Cardiac muscle cell (in vitro differentiated cells and primary cell): ENCODE measurements around the gene IL1RAPL1. TPM values are rescaled to one million over a fixed set of nuclear protein-coding genes. Genes with fewer than 3 reads are reported as not detected.
A peak's percentile ranks its signal among the peaks of the same experiment; 100 is the strongest.

Experiments used
- DNase-seq, 2 donors: peaks; one replicate each; pipeline versions ENCODE4 v3.0.0 to v3.0.0-alpha.2; 2010 to 2017; ENCODE audit warnings: low read depth in 1 of 2, low spot score in 1 of 2
- H3K27ac ChIP-seq: fragments of 200-600 bp; sonication (generic); 2 replicates; pipeline ENCODE4 v1.5.1; 2016
- H3K27me3 ChIP-seq: fragments of 200-600 bp; sonication (generic); 2 replicates; pipeline ENCODE4 v1.6.0; 2016; ENCODE audit warnings: control low read depth
- H3K36me3 ChIP-seq: fragments of 200-600 bp; sonication (generic); 2 replicates; pipeline ENCODE4 v1.5.1; 2016; ENCODE audit warnings: control low read depth
- H3K4me1 ChIP-seq: fragments of 200-600 bp; sonication (generic); 2 replicates; pipeline ENCODE4 v1.8.1; 2017; ENCODE audit warnings: low read depth, mild to moderate bottlenecking, mixed run types
- H3K4me3 ChIP-seq: fragments of 200-600 bp; sonication (generic); 2 replicates; pipeline ENCODE4 v1.5.1; 2016; ENCODE audit warnings: mild to moderate bottlenecking
- H3K9me3 ChIP-seq: fragments of 200-600 bp; sonication (generic); 2 replicates; pipeline ENCODE4 v1.5.1; 2017; ENCODE audit warnings: low read depth, mild to moderate bottlenecking, control low read depth
- CTCF ChIP-seq: IDR thresholded peaks from 2 replicates; pipeline ENCODE4 v1.5.1; 2012; ENCODE audit warnings: low read depth, mild to moderate bottlenecking, low read length
- polyA plus RNA-seq: library from polyadenylated mRNA; unstranded; fragments of >200 nt; fragmentation: Nextera tagmentation; extraction: Ambion mirVana; gene quantifications from 2 replicates; pipeline ENCODE4 v1.2.1, GENCODE V29; 2016
- total RNA-seq: library from RNA; depleted of rRNA; stranded (reverse); fragments of >200 nt; gene quantifications from 2 replicates; pipeline ENCODE4 v1.2.3, GENCODE V29; 2016

The IL1RAPL1 gene
- total and polyA plus RNA-seq, 2 experiments from 2014 or later = 3.2 to 4.2 TPM

- no peak for DNase-seq
- no peaks in the 10 kb centered on the region for H3K36me3 ChIP-seq
- no peak overlapping the region for H3K4me3 ChIP-seq
- no peaks in the 10 kb centered on the region for H3K27me3 ChIP-seq
- no peaks in the 10 kb centered on the region for H3K4me1 ChIP-seq
- no peaks in the 10 kb centered on the region for H3K9me3 ChIP-seq
- no peak overlapping the region for H3K27ac ChIP-seq
- no peak for TF ChIP-seq CTCF
These were observed 543.7 kb downstream of the IL1RAPL1 start for GRCh38 chrX:29130905-29131304.

GRCh38 chrX:29136904-29137303, 549.7 kb downstream of the IL1RAPL1 start:
- no peak overlapping the region for H3K4me3 ChIP-seq
- H3K4me1 ChIP-seq = no peaks in the 10 kb centered on the region
- H3K27ac ChIP-seq = no peak overlapping the region
- DNase-seq = no peak
- no peak for TF ChIP-seq CTCF
- H3K9me3 ChIP-seq = no peaks in the 10 kb centered on the region
- H3K36me3 ChIP-seq = no peaks in the 10 kb centered on the region
- no peaks in the 10 kb centered on the region for H3K27me3 ChIP-seq

GRCh38 chrX:29138003-29138402, 550.8 kb downstream of the IL1RAPL1 start:
- H3K27ac ChIP-seq = no peak overlapping the region
- H3K4me3 ChIP-seq = no peak overlapping the region
- no peaks in the 10 kb centered on the region for H3K4me1 ChIP-seq
- no peaks in the 10 kb centered on the region for H3K9me3 ChIP-seq
- no peaks in the 10 kb centered on the region for H3K36me3 ChIP-seq
- DNase-seq = no peak
- H3K27me3 ChIP-seq = no peaks in the 10 kb centered on the region
- no peak for TF ChIP-seq CTCF

- no peaks in the 10 kb centered on the region for H3K27me3 ChIP-seq
- no peak overlapping the region for H3K27ac ChIP-seq
- no peaks in the 10 kb centered on the region for H3K4me1 ChIP-seq
- no peak for TF ChIP-seq CTCF
- no peaks in the 10 kb centered on the region for H3K36me3 ChIP-seq
- DNase-seq = peak in 1 of 2 donors; percentile 45
- no peak overlapping the region for H3K4me3 ChIP-seq
- H3K9me3 ChIP-seq = peaks cover 2% of the 10 kb centered on the region
These were observed 556.1 kb downstream of the IL1RAPL1 start for GRCh38 chrX:29143356-29143755.

GRCh38 chrX:29143756-29144155, 556.5 kb downstream of the IL1RAPL1 start:
- DNase-seq = peak in 1 of 2 donors; percentile 47
- no peak for TF ChIP-seq CTCF
- H3K9me3 ChIP-seq = peaks cover 2% of the 10 kb centered on the region
- H3K36me3 ChIP-seq = no peaks in the 10 kb centered on the region
- H3K4me1 ChIP-seq = no peaks in the 10 kb centered on the region
- no peak overlapping the region for H3K27ac ChIP-seq
- no peak overlapping the region for H3K4me3 ChIP-seq
- no peaks in the 10 kb centered on the region for H3K27me3 ChIP-seq

- TF ChIP-seq CTCF = no peak
- Histone ChIP-seq H3K36me3 (no peaks in the 10 kb centered on the region), H3K9me3 (peaks cover 2% of the 10 kb centered on the region), H3K27me3 (no peaks in the 10 kb centered on the region), H3K4me3 (no peak overlapping the region), H3K4me1 (no peaks in the 10 kb centered on the region), H3K27ac (no peak overlapping the region)
- DNase-seq = no peak
These were observed 558.1 kb downstream of the IL1RAPL1 start for GRCh38 chrX:29145316-29145715.
